Adrenal gland (tissue), 5 donors: ENCODE data around the gene CNOT2.

Experiments used
- POLR2A ChIP-seq, 2 donors: fragments of 450-650 bp; IDR thresholded peaks; one replicate each; pipeline ENCODE4 v1.6.1; 2017; ENCODE audit warnings: antibody characterized with exemption in 2 of 2, mild to moderate bottlenecking in 2 of 2, moderate library complexity in 1 of 2
- TF ChIP-seq, protein P1 (sequence below), 6 experiments: fragments of 450-650 bp in 4 of 6; fragments of 200-600 bp in 2 of 6; sonication (generic) in 1 of 6; IDR thresholded peaks; 1 replicate in 5 of 6; 2 replicates in 1 of 6; pipeline versions ENCODE4 v1.5.1 to v1.8.0; 2016 to 2021; ENCODE audit warnings: antibody characterized with exemption in 6 of 6, mild to moderate bottlenecking in 2 of 6, moderate library complexity in 1 of 6
- donor health status: DM: no; HTN: no; CAD: no.

DNA sequence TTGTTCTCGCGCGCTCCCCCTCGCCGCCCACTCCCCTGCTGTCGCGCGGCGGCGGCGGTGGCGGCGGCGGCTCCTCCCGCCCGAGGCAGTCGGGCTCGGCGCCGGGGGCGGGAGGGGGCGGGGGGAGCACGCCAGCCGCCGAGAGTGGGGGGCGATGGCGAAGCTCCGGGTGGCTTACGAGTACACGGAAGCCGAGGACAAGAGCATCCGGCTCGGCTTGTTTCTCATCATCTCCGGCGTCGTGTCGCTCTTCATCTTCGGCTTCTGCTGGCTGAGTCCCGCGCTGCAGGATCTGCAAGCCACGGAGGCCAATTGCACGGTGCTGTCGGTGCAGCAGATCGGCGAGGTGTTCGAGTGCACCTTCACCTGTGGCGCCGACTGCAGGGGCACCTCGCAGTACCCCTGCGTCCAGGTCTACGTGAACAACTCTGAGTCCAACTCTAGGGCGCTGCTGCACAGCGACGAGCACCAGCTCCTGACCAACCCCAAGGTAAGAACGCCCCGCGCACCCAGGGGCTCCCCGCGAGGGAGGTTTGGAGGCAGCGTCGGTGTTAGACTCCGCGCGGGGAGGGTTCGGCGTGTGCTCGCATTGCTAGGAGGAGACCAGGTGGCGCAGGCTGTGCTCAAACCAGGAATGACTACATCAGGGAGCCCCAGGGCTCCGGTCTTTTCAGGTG, 123.5 kb downstream of the CNOT2 start:
- no peak for TF ChIP-seq POLR2A (IDR thresholded peaks at IDR 0.05)
- TF ChIP-seq, protein P1, sequence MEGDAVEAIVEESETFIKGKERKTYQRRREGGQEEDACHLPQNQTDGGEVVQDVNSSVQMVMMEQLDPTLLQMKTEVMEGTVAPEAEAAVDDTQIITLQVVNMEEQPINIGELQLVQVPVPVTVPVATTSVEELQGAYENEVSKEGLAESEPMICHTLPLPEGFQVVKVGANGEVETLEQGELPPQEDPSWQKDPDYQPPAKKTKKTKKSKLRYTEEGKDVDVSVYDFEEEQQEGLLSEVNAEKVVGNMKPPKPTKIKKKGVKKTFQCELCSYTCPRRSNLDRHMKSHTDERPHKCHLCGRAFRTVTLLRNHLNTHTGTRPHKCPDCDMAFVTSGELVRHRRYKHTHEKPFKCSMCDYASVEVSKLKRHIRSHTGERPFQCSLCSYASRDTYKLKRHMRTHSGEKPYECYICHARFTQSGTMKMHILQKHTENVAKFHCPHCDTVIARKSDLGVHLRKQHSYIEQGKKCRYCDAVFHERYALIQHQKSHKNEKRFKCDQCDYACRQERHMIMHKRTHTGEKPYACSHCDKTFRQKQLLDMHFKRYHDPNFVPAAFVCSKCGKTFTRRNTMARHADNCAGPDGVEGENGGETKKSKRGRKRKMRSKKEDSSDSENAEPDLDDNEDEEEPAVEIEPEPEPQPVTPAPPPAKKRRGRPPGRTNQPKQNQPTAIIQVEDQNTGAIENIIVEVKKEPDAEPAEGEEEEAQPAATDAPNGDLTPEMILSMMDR (IDR thresholded peaks at IDR 0.05) = no peak
